HepG2 (cell line): ENCODE data around the gene CCNA2. TPM values are rescaled to one million over a fixed set of nuclear protein-coding genes. Genes with fewer than 3 reads are reported as not detected.

Experiments
- ATAC-seq: fragments of 200-7000 bp; cut with Tn5 transposase; 3 replicates; pipeline ENCODE4 v1.9.1; 2020; ENCODE audit warnings: mild to moderate bottlenecking, moderate library complexity
- BruUV-seq: library from RNA; stranded (reverse); fragments of 400-500 nt; replicated peaks from 2 replicates; lab custom pipeline; 2021; lab: Mats Ljungman, UMichigan
- CTCF ChIA-PET: fragments of 300-600 bp; formaldehyde crosslinking; extraction: SDS; loops from one replicate; lab custom pipeline; 2021; ENCODE audit warnings: low total read pairs, inconsistent platforms, low intra/inter-chr PET ratio; lab: Yijun Ruan, JAX
- POLR2A ChIA-PET: fragments of 350-600 bp; sonication (Branson Sonifier 250); formaldehyde crosslinking; loops from one replicate; lab custom pipeline; 2020; ENCODE audit warnings: antibody characterized with exemption, inconsistent platforms; lab: Yijun Ruan, JAX
- DNase-seq: peaks from one replicate; pipeline ENCODE4 v3.0.0-alpha.2; 2015; ENCODE audit warnings: low spot score
- FAIRE-seq: peaks from 3 replicates; lab custom pipeline; 2011; peaks lifted over from hg19 to GRCh38; lab: Jason Lieb, UNC
- H2AFZ ChIP-seq: one replicate; pipeline ENCODE4 v1.6.1; 2011; ENCODE audit warnings: low read length, inconsistent platforms
- H3K27ac ChIP-seq: fragments of 300-600 bp; 3 replicates; pipeline ENCODE4 v1.8.0; 2011; ENCODE audit warnings: mixed run types, mild to moderate bottlenecking, mixed read lengths, low read length, inconsistent platforms; ENCODE audit not compliant: insufficient read depth; ENCODE audit errors: extremely low read length
- H3K27me3 ChIP-seq, 2 experiments: fragments of 200-600 bp in 1 of 2; 2 replicates in 1 of 2; 3 replicates in 1 of 2; pipeline versions ENCODE4 v1.6.0 to v1.8.0; 2011; ENCODE audit warnings: low read length in 2 of 2, mild to moderate bottlenecking in 2 of 2, moderate library complexity in 2 of 2, inconsistent platforms in 1 of 2; ENCODE audit not compliant: insufficient read depth in 2 of 2, control insufficient read depth in 1 of 2
- H3K36me3 ChIP-seq, 2 experiments: fragments of 200-600 bp in 1 of 2; replicated peaks in 1 of 2; 2 replicates in 1 of 2; 3 replicates in 1 of 2; pipeline versions ENCODE4 v1.5.1 to v1.8.0; 2011; ENCODE audit warnings: low read length in 2 of 2, inconsistent platforms in 1 of 2; ENCODE audit not compliant: insufficient read depth in 2 of 2, control insufficient read depth in 1 of 2
- H3K4me1 ChIP-seq: 2 replicates; pipeline ENCODE4 v1.5.1; 2012; ENCODE audit warnings: low read length, inconsistent platforms; ENCODE audit not compliant: insufficient read depth
- H3K4me2 ChIP-seq: 2 replicates; pipeline ENCODE4 v1.6.0; 2011; ENCODE audit warnings: low read depth, low read length, inconsistent platforms
- H3K4me3 ChIP-seq, 3 experiments: fragments of 200-600 bp in 1 of 3; sonication (generic), shearing (Covaris generic) in 1 of 3; replicated peaks in 1 of 3; 2 replicates each; pipeline ENCODE4 v1.5.1; 2011 to 2016; ENCODE audit warnings: low read length in 3 of 3, inconsistent platforms in 2 of 3, low read depth in 2 of 3, mild to moderate bottlenecking in 2 of 3, control low read depth in 1 of 3, mixed read lengths in 1 of 3; ENCODE audit not compliant: insufficient read depth in 1 of 3
- H3K79me2 ChIP-seq: one replicate; pipeline ENCODE4 v1.6.1; 2011; ENCODE audit warnings: low read length, inconsistent platforms; ENCODE audit not compliant: insufficient read depth
- H3K9ac ChIP-seq: 2 replicates; pipeline ENCODE4 v1.6.0; 2011; ENCODE audit warnings: mild to moderate bottlenecking, low read depth, low read length, inconsistent platforms; ENCODE audit not compliant: insufficient read depth
- H3K9me3 ChIP-seq: 2 replicates; pipeline ENCODE4 v1.5.1; 2012; ENCODE audit warnings: mild to moderate bottlenecking, low read length
- H4K20me1 ChIP-seq: 2 replicates; pipeline ENCODE4 v1.6.0; 2011; ENCODE audit warnings: inconsistent platforms, mild to moderate bottlenecking, low read length, moderate library complexity; ENCODE audit not compliant: insufficient read depth
- CREM ChIP-seq, 2 experiments: sonication (generic) in 1 of 2; formaldehyde crosslinking in 1 of 2; IDR thresholded peaks; 2 replicates each; pipeline versions ENCODE4 v1.4.0 to v1.6.1; 2016 to 2020; ENCODE audit warnings: antibody characterized with exemption in 1 of 2, mild to moderate bottlenecking in 1 of 2, missing genetic modification reagents in 1 of 2
- EHMT2 ChIP-seq: fragments of 200-600 bp; sonication (generic); IDR thresholded peaks from 2 replicates; pipeline ENCODE4 v1.7.0; 2017; ENCODE audit warnings: antibody characterized with exemption, low read depth, low read length, borderline replicate concordance
- ELF1 ChIP-seq: sonication (generic); formaldehyde crosslinking; IDR thresholded peaks from 2 replicates; pipeline ENCODE4 v1.4.0; 2020; ENCODE audit warnings: missing genetic modification reagents
- HDAC2 ChIP-seq: sonication (generic); formaldehyde crosslinking; IDR thresholded peaks from 2 replicates; pipeline ENCODE4 v1.4.0; 2020; ENCODE audit warnings: missing genetic modification reagents
- KAT8 ChIP-seq: IDR thresholded peaks from 2 replicates; pipeline ENCODE4 v1.6.1; 2016; ENCODE audit warnings: missing genetic modification reagents, missing compliant biosample characterization
- TGIF2 ChIP-seq: IDR thresholded peaks from 2 replicates; pipeline ENCODE4 v1.6.1; 2016; ENCODE audit warnings: control low read depth, missing compliant biosample characterization
- ZNF282 ChIP-seq: fragments of 450-650 bp; IDR thresholded peaks from 2 replicates; pipeline ENCODE4 v1.6.1; 2018; ENCODE audit not compliant: partially characterized antibody
- WGBS: methylation state at CpG from one replicate; pipeline ENCODE4 v1.1.6; 2017; ENCODE audit warnings: low lambda C conversion rate; 5-methylcytosine and 5-hydroxymethylcytosine counted together
- in situ Hi-C: cut with HindIII; loops from 2 replicates; pipeline ENCODE4 v1.10.0; 2017; ENCODE audit warnings: low pct_unique_long_range_greater_than_20kb; ENCODE audit not compliant: extremely low pct_ligation_motif_present
- intact Hi-C: fragments of 100-400 bp; cut with micrococcal nuclease; formaldehyde crosslinking; loops from one replicate; pipeline ENCODE4 v1.10.0; 2022; ENCODE audit not compliant: unreplicated experiment
- polyA plus RNA-seq, 8 experiments: library from polyadenylated mRNA; depleted of rRNA in 3 of 8; stranded (reverse) in 7 of 8; unstranded in 1 of 8; fragments of >200 nt; fragmentation: Illumina TruSeq in 4 of 8; extraction: Trizol in 4 of 8; gene quantifications; 2 replicates each; pipeline versions ENCODE4 v1.2.1 to v1.2.3, GENCODE V29; 2011 to 2016; ENCODE audit warnings: low read depth in 4 of 8, missing spikeins in 1 of 8, mixed read lengths in 1 of 8; ENCODE audit not compliant: insufficient read depth in 1 of 8
- total RNA-seq, 5 experiments: library from RNA; depleted of rRNA; stranded (reverse); fragments of >200 nt; fragmentation: Illumina TruSeq; extraction: Trizol; gene quantifications; 2 replicates each; pipeline ENCODE4 v1.2.3, GENCODE V29; 2016; ENCODE audit warnings: low read depth in 1 of 5

Gene CCNA2
- total and polyA plus RNA-seq, 2 of the 13 experiments (the other 11 are each of a cell fraction or from before 2014, with no cell fraction given) = 31.3 to 105 TPM

- in situ Hi-C loops (no loop called here), intact Hi-C loops (loop anchor here (5.0 kb wide), 1 partner anchor 123 kb away; no protein-coding TSS in a partner anchor)
- TSS peak; percentile 11 for BruUV-seq
- peaks cover 58% of the 10 kb centered on the region for H3K4me1 ChIP-seq
- ChIA-PET POLR2A (interaction anchor here (0.9 to 2.6 kb wide), 5 partner anchors 11 to 104 kb away, joined by 3 to 14 read pairs (median 9); partner anchors contain the start of genes ANXA5, BBS7 and CCNA2), CTCF (no interaction called here)
- peaks cover 19% of the 10 kb centered on the region for H3K79me2 ChIP-seq
- peaks cover 6 to 9% of the 10 kb centered on the region in 2 experiments; a peak in 4 of 5 replicates for H3K36me3 ChIP-seq
- TF ChIP-seq ZNF282 (no peak), ELF1 (no peak), KAT8 (peak; percentile 7; the same call in 1 of the 2 replicates), HDAC2 (CRISPR knock-in tag) (0 out of 2 replicates have a peak, but pooled peaks have one; percentile 3), EHMT2 (no peak), TGIF2 (CRISPR knock-in tag) (0 out of 2 replicates have a peak, but pooled peaks have one; percentile 1), CREM (IDR thresholded peaks at IDR 0.05) (peak; percentile 7; the same call in 1 of the 2 replicates), CREM (CRISPR knock-in tag; IDR thresholded peaks at IDR 0.05) (no peak)
- H3K9me3 ChIP-seq = no peaks in the 10 kb centered on the region
- peak overlapping the region; percentile 93 for H3K27ac ChIP-seq
- ATAC-seq (no peak), DNase-seq (no peak), FAIRE-seq (no peak)
- 78% methylated on average over 3 of the region's 3 CpGs for WGBS
- H3K4me2 ChIP-seq = peak overlapping the region; percentile 97
- H2AFZ ChIP-seq = peak overlapping the region; percentile 77
- H3K27me3 ChIP-seq = no peaks in the 10 kb centered on the region; a peak in 1 of 5 replicates
- no peaks in the 10 kb centered on the region for H4K20me1 ChIP-seq
- H3K9ac ChIP-seq = peak overlapping the region; percentile 52
- H3K4me3 ChIP-seq = peak overlapping the region in 2 of 3 experiments; percentile 84 to 86; a peak in 2 of 6 replicates
Observed at GRCh38 chr4:121799867-121800501, 23.7 kb downstream of the CCNA2 start.
